ENCODE results near the gene UBL3.

DNA sequence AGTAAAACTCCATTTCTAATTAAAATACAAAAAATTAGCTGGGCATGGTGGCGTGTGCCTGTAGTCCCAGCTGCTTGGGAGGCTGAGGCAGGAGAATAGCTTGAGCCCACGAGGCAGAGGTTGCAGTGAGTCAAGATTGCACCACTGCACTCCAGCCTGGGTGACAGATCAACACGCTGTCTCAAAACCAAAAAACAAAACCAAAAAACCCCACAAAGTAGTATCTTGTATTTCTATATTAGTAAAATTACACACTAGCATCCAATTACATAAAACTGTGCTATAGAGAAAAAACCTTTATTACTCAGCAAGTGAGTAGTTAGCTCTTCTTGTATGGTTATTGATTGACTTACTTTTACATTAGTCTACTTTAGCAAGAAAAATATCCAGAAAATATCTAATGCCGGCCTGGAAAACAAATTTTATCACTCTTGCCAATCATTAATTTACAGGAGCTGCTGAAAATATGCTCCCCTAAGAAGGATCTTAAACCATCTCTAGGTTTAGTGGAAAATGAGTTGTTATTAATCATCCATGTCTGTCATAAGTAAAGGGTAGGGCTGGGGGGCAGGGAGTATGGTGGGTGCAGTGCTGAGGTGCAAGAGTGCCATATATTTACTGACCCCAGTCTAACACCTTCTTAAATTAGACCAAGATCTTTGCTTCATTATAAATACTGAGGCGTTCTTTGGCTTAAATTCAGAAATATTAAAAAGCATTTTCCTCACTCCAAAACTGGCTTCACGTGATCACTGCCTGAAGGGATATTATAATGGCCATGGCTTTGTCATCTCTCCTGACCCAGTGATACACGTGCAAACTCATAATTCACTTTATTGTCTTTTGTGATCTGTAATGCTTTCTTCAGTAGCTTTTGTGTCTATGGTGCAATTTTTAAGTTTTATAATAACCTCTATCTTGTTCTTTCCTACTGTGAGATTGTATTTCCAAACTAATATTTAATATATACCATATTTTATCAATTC lies 44.1 kb downstream of the UBL3 start:
- TF ChIP-seq CTCF (IDR thresholded peaks at IDR 0.05 in 2 of 3, conservative IDR thresholded peaks at IDR 0.05 in 1 of 3; ENCODE audit: control insufficient read depth in 2 of 3, extremely low read depth in 1 of 3, insufficient read depth in 1 of 3, low read depth in 3 of 3, low read length in 3 of 3) (no peak), HCFC1 (IDR thresholded peaks at IDR 0.05; ENCODE audit: low read length) (no peak), CEBPB (IDR thresholded peaks at IDR 0.05; ENCODE audit: borderline replicate concordance in 1 of 2, low read depth in 2 of 2, low read length in 2 of 2) (no peak), EZH2 (IDR thresholded peaks at IDR 0.05; ENCODE audit: borderline replicate concordance, control insufficient read depth, low read depth, low read length) (no peak), NFIC (IDR thresholded peaks at IDR 0.05; ENCODE audit: low read depth, low read length) (no peak), CHD1 (IDR thresholded peaks at IDR 0.05; ENCODE audit: low read depth, low read length) (no peak), ETV6 (conservative IDR thresholded peaks at IDR 0.05 in 1 of 2, IDR thresholded peaks at IDR 0.05 in 1 of 2; ENCODE audit: borderline replicate concordance in 1 of 2, low read depth in 1 of 2) (no peak)
